ENCODE measurements around the gene DRGX.

GRCh38 chr10:49388161-49388560, 7.7 kb downstream of the DRGX start:
- no peak for TF ChIP-seq POLR2A (IDR thresholded peaks at IDR 0.05)
- TF ChIP-seq CTCF (IDR thresholded peaks at IDR 0.05) = no peak
- no peak for TF ChIP-seq EP300 (IDR thresholded peaks at IDR 0.05)
